Glomerular visceral epithelial cell (primary cell): Measurements from ENCODE around the gene PTPRU.
A peak's percentile ranks its signal among the peaks of the same experiment; 100 is the strongest.
"Not testable (repeated sequence)": the region's sequence is repeated elsewhere in the genome, so short reads cannot be mapped to it uniquely, and the experiment has no call there.

ENCODE experiments used
- DNase-seq: peaks from one replicate; pipeline ENCODE4 v3.0.0-alpha.2; 2016; ENCODE audit errors: extremely low spot score

Gene PTPRU

GRCh38 chr1:29290414-29290985 lies 54.2 kb downstream of the PTPRU start:
- DNase-seq: no peak

- no peak for DNase-seq
These were observed 55.4 kb downstream of the PTPRU start for GRCh38 chr1:29291756-29292155.

- DNase-seq: no peak
These were observed 56.0 kb downstream of the PTPRU start for GRCh38 chr1:29292344-29292743.

- DNase-seq: no peak
These were observed 61.1 kb downstream of the PTPRU start for GRCh38 chr1:29297450-29297849.

GRCh38 chr1:29298246-29298645 lies 61.9 kb downstream of the PTPRU start:
- DNase-seq: no peak

GRCh38 chr1:29299446-29299845 lies 63.1 kb downstream of the PTPRU start:
- DNase-seq: no peak

GRCh38 chr1:29301732-29302131 lies 65.4 kb downstream of the PTPRU start:
- DNase-seq: not testable (repeated sequence)

- no peak for DNase-seq
These were observed 67.1 kb downstream of the PTPRU start for GRCh38 chr1:29303201-29304024.

GRCh38 chr1:29304025-29304684 lies 67.8 kb downstream of the PTPRU start:
- DNase-seq: no peak

- DNase-seq: no peak
These were observed 69.6 kb downstream of the PTPRU start for GRCh38 chr1:29305943-29306342.

GRCh38 chr1:29306471-29307140 lies 70.3 kb downstream of the PTPRU start:
- DNase-seq: no peak

- DNase-seq: no peak
These were observed 72.8 kb downstream of the PTPRU start for GRCh38 chr1:29309075-29309474.

GRCh38 chr1:29309621-29310020 lies 73.3 kb downstream of the PTPRU start:
- no peak for DNase-seq

GRCh38 chr1:29310616-29311180 lies 74.4 kb downstream of the PTPRU start:
- DNase-seq: no peak

GRCh38 chr1:29311352-29312030 lies 75.2 kb downstream of the PTPRU start:
- no peak for DNase-seq

- no peak for DNase-seq
These were observed 76.4 kb downstream of the PTPRU start for GRCh38 chr1:29312469-29313461.

GRCh38 chr1:29314685-29315084 lies 78.4 kb downstream of the PTPRU start:
- peak; percentile 21 for DNase-seq

GRCh38 chr1:29315262-29315661 lies 78.9 kb downstream of the PTPRU start:
- DNase-seq: no peak

GRCh38 chr1:29315876-29316275 lies 79.6 kb downstream of the PTPRU start:
- no peak for DNase-seq
